HUDEP-2 (cell line): Measurements from ENCODE around the gene PPM1L.
"Not testable (repeated sequence)": the region's sequence is repeated elsewhere in the genome, so short reads cannot be mapped to it uniquely, and the experiment has no call there.

Experiments
- DNase-seq, 76 experiments: peaks; one replicate each; lab custom pipeline; 2025; ENCODE audit not compliant: unreplicated experiment in 76 of 76; lab: John Stamatoyannopoulos, UW

Gene PPM1L

GRCh38 chr3:160755776-160756304 lies at the start of gene PPM1L:
TSS of gene PPM1L (plus strand) at chr3:160756231.
- DNase-seq, result peak in 37 of 76 experiments; percentile 4 to 76 (median 27)

- DNase-seq, result peak in 11 of 76 experiments; percentile 0 to 31 (median 7)
These were observed 48.7 kb upstream of the PPM1L start for GRCh38 chr3:160707187-160707794.

- DNase-seq, result no peak
These were observed 46.4 kb upstream of the PPM1L start for GRCh38 chr3:160709477-160710182.

- DNase-seq, result not testable (repeated sequence)
These were observed 42.9 kb upstream of the PPM1L start for GRCh38 chr3:160713144-160713543.

GRCh38 chr3:160719710-160720109 lies 36.3 kb upstream of the PPM1L start:
- DNase-seq, result no peak

GRCh38 chr3:160720123-160720746 lies 35.8 kb upstream of the PPM1L start:
- peak in 1 of 76 experiments; percentile 1 for DNase-seq

- DNase-seq, result no peak
These were observed 33.7 kb upstream of the PPM1L start for GRCh38 chr3:160722331-160722730.

- DNase-seq, result no peak
These were observed 30.7 kb upstream of the PPM1L start for GRCh38 chr3:160725338-160725737.

- DNase-seq, result no peak
These were observed 20.2 kb upstream of the PPM1L start for GRCh38 chr3:160735826-160736225.

GRCh38 chr3:160738048-160738447 lies 18.0 kb upstream of the PPM1L start:
- no peak for DNase-seq

GRCh38 chr3:160739079-160739478 lies 17.0 kb upstream of the PPM1L start:
- no peak for DNase-seq

GRCh38 chr3:160746976-160747375 lies 9.1 kb upstream of the PPM1L start:
- no peak for DNase-seq

- DNase-seq, result no peak
These were observed 8.6 kb upstream of the PPM1L start for GRCh38 chr3:160747422-160747821.

GRCh38 chr3:160748231-160748630 lies 7.8 kb upstream of the PPM1L start:
- DNase-seq, result no peak

GRCh38 chr3:160748787-160749186 lies 7.2 kb upstream of the PPM1L start:
- no peak for DNase-seq

GRCh38 chr3:160753953-160754352 lies 2.1 kb upstream of the PPM1L start:
- DNase-seq, result no peak

- DNase-seq, result peak in 18 of 76 experiments; percentile 0 to 49 (median 14)
These were observed 1.6 kb upstream of the PPM1L start for GRCh38 chr3:160754371-160754854.

- DNase-seq, result peak; percentile 25 to 93 (median 87)
These were observed 930 bp upstream of the PPM1L start for GRCh38 chr3:160754855-160755747.

GRCh38 chr3:160757233-160758106 lies 1.4 kb downstream of the PPM1L start:
- no peak for DNase-seq
